GM12878 (cell line): ENCODE results near the gene OR2AJ1. TPM values are rescaled to one million over a fixed set of nuclear protein-coding genes. Genes with fewer than 3 reads are reported as not detected.

ENCODE experiments used
- CBX3 ChIP-seq: fragments of 200-600 bp; sonication (generic); IDR thresholded peaks from 2 replicates; pipeline ENCODE4 v1.6.1; 2016; ENCODE audit warnings: low read depth, borderline replicate concordance
- CEBPB ChIP-seq, 2 experiments: fragments of 150-350 bp in 1 of 2; IDR thresholded peaks; 2 replicates each; pipeline ENCODE4 v1.6.1; 2012 to 2014; ENCODE audit warnings: low read depth in 2 of 2, low read length in 2 of 2, borderline replicate concordance in 1 of 2, inconsistent platforms in 1 of 2
- CHD1 ChIP-seq: IDR thresholded peaks from 2 replicates; pipeline ENCODE4 v1.6.1; 2012; ENCODE audit warnings: low read depth, low read length, improper control_type of control experiment
- CHD2 ChIP-seq: IDR thresholded peaks from 2 replicates; pipeline ENCODE4 v1.6.1; 2011; ENCODE audit warnings: low read depth, low read length, improper control_type of control experiment, borderline replicate concordance
- CTCF ChIP-seq, 3 experiments: IDR thresholded peaks in 2 of 3; conservative IDR thresholded peaks in 1 of 3; 2 replicates each; pipeline ENCODE4 v1.5.1; 2011; ENCODE audit warnings: low read depth in 3 of 3, low read length in 3 of 3, mild to moderate bottlenecking in 3 of 3, control low read depth in 2 of 3, moderate library complexity in 2 of 3, inconsistent platforms in 1 of 3, mixed read lengths in 1 of 3; ENCODE audit not compliant: control insufficient read depth in 2 of 3, insufficient read depth in 1 of 3; ENCODE audit errors: extremely low read depth in 1 of 3
- E2F4 ChIP-seq: IDR thresholded peaks from 2 replicates; pipeline ENCODE4 v1.6.1; 2012; ENCODE audit warnings: low read depth, low read length, improper control_type of control experiment
- EZH2 ChIP-seq: IDR thresholded peaks from 2 replicates; pipeline ENCODE4 v1.6.1; 2012; ENCODE audit warnings: low read depth, mild to moderate bottlenecking, control low read depth, inconsistent platforms, low read length, borderline replicate concordance; ENCODE audit not compliant: control insufficient read depth
- HDAC6 ChIP-seq: fragments of 200-600 bp; sonication (generic); IDR thresholded peaks from one replicate; pipeline ENCODE4 v1.8.0; 2017; ENCODE audit warnings: antibody characterized with exemption; ENCODE audit not compliant: unreplicated experiment
- IRF4 ChIP-seq: IDR thresholded peaks from 2 replicates; pipeline ENCODE4 v1.6.1; 2011; ENCODE audit warnings: low read depth, low read length
- TAF1 ChIP-seq: IDR thresholded peaks from 2 replicates; pipeline ENCODE4 v1.6.1; 2011; ENCODE audit warnings: mild to moderate bottlenecking, low read depth, low read length, borderline replicate concordance
- TCF3 ChIP-seq: IDR thresholded peaks from 2 replicates; pipeline ENCODE4 v1.6.1; 2012; ENCODE audit warnings: low read depth, mild to moderate bottlenecking, low read length, borderline replicate concordance; ENCODE audit not compliant: insufficient read depth
- WRNIP1 ChIP-seq: IDR thresholded peaks from 2 replicates; pipeline ENCODE4 v1.6.1; 2011; ENCODE audit warnings: low read depth, low read length, improper control_type of control experiment, borderline replicate concordance
- polyA plus RNA-seq, 11 experiments: library from polyadenylated mRNA; depleted of rRNA in 4 of 11; unstranded in 6 of 11; stranded (reverse) in 5 of 11; fragments of >200 nt; fragmentation: Nextera tagmentation in 4 of 11; fragmentation: Illumina TruSeq in 1 of 11; extraction: Ambion mirVana in 4 of 11; extraction: Trizol in 1 of 11; gene quantifications; 1 replicate in 1 of 11; 2 replicates in 10 of 11; pipeline versions ENCODE4 v1.2.1 to v1.2.3, GENCODE V29; 2011 to 2016; ENCODE audit warnings: inconsistent platforms in 2 of 11, missing spikeins in 2 of 11, low read depth in 1 of 11
- total RNA-seq, 4 experiments: library from RNA; depleted of rRNA in 3 of 4; stranded (reverse); fragments of >200 nt in 3 of 4; fragmentation: Illumina TruSeq in 1 of 4; extraction: Trizol in 1 of 4; gene quantifications; 2 replicates each; pipeline versions ENCODE4 v1.2.1 to v1.2.3, GENCODE V29; 2013 to 2021

Gene OR2AJ1
- total and polyA plus RNA-seq, 10 of the 15 experiments (the other 5 are each of a cell fraction or from before 2014, with no cell fraction given): not detected

- TF ChIP-seq E2F4: no peak
- no peak for TF ChIP-seq CTCF (IDR thresholded peaks at IDR 0.05 in 2 of 3, conservative IDR thresholded peaks at IDR 0.05 in 1 of 3; ENCODE audit: control insufficient read depth in 2 of 3, extremely low read depth in 1 of 3, insufficient read depth in 1 of 3, low read depth in 3 of 3, low read length in 3 of 3)
- TF ChIP-seq CHD2: no peak
- no peak for TF ChIP-seq TCF3
- TF ChIP-seq CEBPB (IDR thresholded peaks at IDR 0.05; ENCODE audit: borderline replicate concordance in 1 of 2, low read depth in 2 of 2, low read length in 2 of 2): no peak
- no peak for TF ChIP-seq CHD1
- TF ChIP-seq IRF4: no peak
- TF ChIP-seq TAF1: no peak
- TF ChIP-seq CBX3: no peak
- TF ChIP-seq HDAC6: no peak
- no peak for TF ChIP-seq EZH2
- no peak for TF ChIP-seq WRNIP1
These were observed 10.9 kb upstream of the OR2AJ1 start (continued) for GRCh38 chr1:247913786-247914185.
